Measurements from ENCODE around the gene TOPAZ1. TPM values are rescaled to one million over a fixed set of nuclear protein-coding genes. Genes with fewer than 3 reads are reported as not detected.

TOPAZ1 gene
- polyA plus RNA-seq, 2 of the 4 experiments (the other 2 are of a cell fraction) = not detected

GRCh38 chr3:44235604-44236484, 5.8 kb upstream of the TOPAZ1 start:
- POLR2A ChIA-PET = no interaction called here
- ATAC-seq (peak; percentile 89 to 95), DNase-seq (ENCODE audit: low read depth in 1 of 2, low spot score in 1 of 2) (peak; percentile 43 to 83), FAIRE-seq (no peak)
- TF ChIP-seq JUNB (IDR thresholded peaks at IDR 0.05) = 0 out of 2 replicates have a peak, but pooled peaks have one; percentile 36
- TF ChIP-seq SMC3 (IDR thresholded peaks at IDR 0.05) = peak; percentile 64
- TF ChIP-seq RAD21 (conservative IDR thresholded peaks at IDR 0.05 in 1 of 2, IDR thresholded peaks at IDR 0.05 in 1 of 2) = peak; percentile 47 to 51; a peak in 4 of 5 replicates
- no peak for TF ChIP-seq NFE2L2 (conservative IDR thresholded peaks at IDR 0.05; ENCODE audit: low read length)
- no peak for TF ChIP-seq KDM1A (IDR thresholded peaks at IDR 0.05; ENCODE audit: low read depth)
- TF ChIP-seq FOSL2 (IDR thresholded peaks at IDR 0.05) = peak; percentile 71; the same call in 1 of the 2 replicates
- TF ChIP-seq FOSL2 (CRISPR knock-in tag; IDR thresholded peaks at IDR 0.05) = peak; percentile 99
- no peak for TF ChIP-seq EHF (CRISPR knock-in tag; IDR thresholded peaks at IDR 0.05)
- TF ChIP-seq POLR2A (IDR thresholded peaks at IDR 0.05; ENCODE audit: low read length) = no peak
- TF ChIP-seq CTCF (IDR thresholded peaks at IDR 0.05) = peak; percentile 65
- Histone ChIP-seq H3K4me3 (no peak overlapping the region), H3K4me2 (peak overlapping the region; percentile 54), H3K4me1 (no peaks in the 10 kb centered on the region), H3K27ac (peak overlapping the region; percentile 41 to 70; a peak in 4 of 6 replicates), H3K9me3 (no peaks in the 10 kb centered on the region)
- 31% methylated on average over 16 of the region's 16 CpGs for WGBS (ENCODE audit: missing lambda C conversion rate)
- CTCF ChIA-PET = interaction anchor here (0.6 to 1.6 kb wide), 8 partner anchors 9 to 1454 kb away, joined by 3 to 4 read pairs (median 3); no protein-coding TSS in a partner anchor

DNA sequence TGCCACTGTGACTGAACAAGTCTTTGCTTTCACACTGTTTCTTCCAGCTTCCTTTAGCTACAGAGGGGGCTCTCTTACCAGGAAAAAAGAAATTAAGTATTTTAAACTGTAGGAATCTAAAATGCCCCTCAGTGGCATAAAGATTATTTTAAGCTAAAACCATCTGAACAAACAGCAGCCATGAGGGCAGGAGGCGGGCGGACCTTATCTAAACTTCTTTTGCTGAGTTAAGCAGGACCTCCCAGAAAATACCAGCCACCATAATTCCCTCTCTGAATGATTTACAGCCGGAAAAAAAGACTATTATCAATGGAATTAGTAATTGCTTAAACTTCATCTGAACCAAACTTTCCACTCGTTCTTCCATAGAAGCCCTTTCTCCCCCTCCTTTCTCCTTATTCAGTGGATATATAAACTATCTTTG, 5.2 kb upstream of the TOPAZ1 start:
- POLR2A ChIA-PET = no interaction called here
- 74% methylated on average over 4 of the region's 4 CpGs for whole genome bisulfite sequencing (ENCODE audit: missing lambda C conversion rate)
- CTCF ChIA-PET = interaction anchor here (0.7 to 1.2 kb wide), 3 partner anchors 10 to 539 kb away, joined by 3 to 4 read pairs (median 4); no protein-coding TSS in a partner anchor
- ATAC-seq = no peak
- Histone ChIP-seq H3K4me2 (no peak overlapping the region; the same call in 2 of the 3 replicates), H3K4me3 (no peak overlapping the region), H3K9me3 (no peaks in the 10 kb centered on the region), H3K27ac (no peak overlapping the region), H3K4me1 (no peaks in the 10 kb centered on the region)
- FAIRE-seq = no peak
- TF ChIP-seq, protein P1, sequence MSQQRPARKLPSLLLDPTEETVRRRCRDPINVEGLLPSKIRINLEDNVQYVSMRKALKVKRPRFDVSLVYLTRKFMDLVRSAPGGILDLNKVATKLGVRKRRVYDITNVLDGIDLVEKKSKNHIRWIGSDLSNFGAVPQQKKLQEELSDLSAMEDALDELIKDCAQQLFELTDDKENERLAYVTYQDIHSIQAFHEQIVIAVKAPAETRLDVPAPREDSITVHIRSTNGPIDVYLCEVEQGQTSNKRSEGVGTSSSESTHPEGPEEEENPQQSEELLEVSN (IDR thresholded peaks at IDR 0.05; ENCODE audit: borderline replicate concordance, low read depth) = no peak
- TF ChIP-seq SMC3 (IDR thresholded peaks at IDR 0.05) (no peak), JUNB (IDR thresholded peaks at IDR 0.05) (no peak), MYC (IDR thresholded peaks at IDR 0.05; ENCODE audit: borderline replicate concordance, low read length) (no peak), HOXB13 (CRISPR knock-in tag; IDR thresholded peaks at IDR 0.05; ENCODE audit: low read depth) (no peak), CTCF (IDR thresholded peaks at IDR 0.05) (no peak), ELK1 (IDR thresholded peaks at IDR 0.05; ENCODE audit: low read depth, low read length) (no peak), FOXS1 (CRISPR knock-in tag; IDR thresholded peaks at IDR 0.05) (no peak), CBX8 (IDR thresholded peaks at IDR 0.05) (no peak)
- no peak for DNase-seq (ENCODE audit: low read depth in 1 of 2, low spot score in 1 of 2)

Measured in A549 (cell line).